Measurements from ENCODE around the gene POLG. TPM values are rescaled to one million over a fixed set of nuclear protein-coding genes. Genes with fewer than 3 reads are reported as not detected.
A peak's percentile ranks its signal among the peaks of the same experiment; 100 is the strongest.

The POLG gene
- total RNA-seq, 1 experiment from 2014 or later = 60.3 TPM

GRCh38 chr15:89368566-89369223 lies 34.1 kb upstream of the POLG start:
- H3K9me3 Mint-ChIP-seq = peaks cover 4 to 7% of the 10 kb centered on the region in 2 experiments; a peak in 3 of 5 replicates
- no peak overlapping the region for H2BK5ac ChIP-seq (ENCODE audit: insufficient read length, low read length)
- WGBS (ENCODE audit: extremely low coverage, insufficient read length, low lambda C conversion rate) = no CpG with 5 or more reads among the region's 34 CpGs
- no peak overlapping the region for H4K91ac ChIP-seq (ENCODE audit: insufficient read length, low read depth, low read length)
- H3K79me2 ChIP-seq (ENCODE audit: insufficient read depth, low read length) = no peaks in the 10 kb centered on the region
- peak overlapping the region; percentile 14 to 64; a peak in 2 of 5 replicates for H3K4me3 Mint-ChIP-seq
- no peak overlapping the region for H3K9ac ChIP-seq (ENCODE audit: extremely low read depth, insufficient read length, low read length)
- no peak overlapping the region for H2BK120ac ChIP-seq (ENCODE audit: low read depth, low read length, poor library complexity, severe bottlenecking)
- H3K79me1 ChIP-seq (ENCODE audit: insufficient read depth, low read depth, low read length, poor library complexity, severe bottlenecking) = no peaks in the 10 kb centered on the region
- no peak overlapping the region for H3K27ac ChIP-seq (ENCODE audit: insufficient read length, low read depth, low read length)
- no peak for TF ChIP-seq CTCF (conservative IDR thresholded peaks at IDR 0.05)
- H3K27me3 Mint-ChIP-seq (ENCODE audit: low read depth) = peaks cover 98% of the 10 kb centered on the region
- no peak overlapping the region for H2BK12ac ChIP-seq (ENCODE audit: insufficient read length, low read depth, low read length)
- no peaks in the 10 kb centered on the region for H4K20me1 ChIP-seq (ENCODE audit: control insufficient read depth, insufficient read depth, insufficient read length)
- H3K4ac ChIP-seq (ENCODE audit: low read depth, low read length) = no peak overlapping the region
- H2AK5ac ChIP-seq (ENCODE audit: insufficient read length, low read length) = no peak overlapping the region
- no peaks in the 10 kb centered on the region for H3K9me3 ChIP-seq (ENCODE audit: control insufficient read depth, low read depth, low read length)
- H3K4me1 Mint-ChIP-seq = peaks cover 14 to 35% of the 10 kb centered on the region in 2 experiments
- peak; percentile 73 for DNase-seq
- no peak overlapping the region for H4K8ac ChIP-seq (replicated peaks; ENCODE audit: insufficient read length, low read depth, low read length)
- no peaks in the 10 kb centered on the region for H3K23me2 ChIP-seq (ENCODE audit: insufficient read length, low read depth, low read length, poor library complexity, severe bottlenecking)
- no peak overlapping the region for H3K27ac Mint-ChIP-seq
- H4K5ac ChIP-seq (ENCODE audit: insufficient read length, low read depth, low read length) = no peak overlapping the region
- H3T11ph ChIP-seq (ENCODE audit: low read length) = no peak overlapping the region
- H2BK15ac ChIP-seq (ENCODE audit: low read depth, low read length) = no peak overlapping the region
- peaks cover 97% of the 10 kb centered on the region for H3K27me3 ChIP-seq (ENCODE audit: insufficient read depth, low read length)
- no peaks in the 10 kb centered on the region; the same call in 1 of the 2 replicates for H3K4me1 ChIP-seq (ENCODE audit: insufficient read depth, low read length)
- H3K4me2 ChIP-seq (ENCODE audit: insufficient read depth, insufficient read length, low read length) = no peak overlapping the region
- H3K18ac ChIP-seq (ENCODE audit: insufficient read length, low read depth, low read length) = no peak overlapping the region
- no peak overlapping the region for H3K23ac ChIP-seq (ENCODE audit: insufficient read length, low read depth, low read length)
- H2AFZ ChIP-seq (ENCODE audit: low read length) = no peak overlapping the region
- no peak overlapping the region for H3K14ac ChIP-seq (ENCODE audit: insufficient read depth, low read length)
- H3K36me3 Mint-ChIP-seq (ENCODE audit: insufficient read depth in 1 of 3, low read depth in 3 of 3) = no peaks in the 10 kb centered on the region
- no peak overlapping the region for H3K56ac ChIP-seq (ENCODE audit: insufficient read length, low read depth, low read length)
- H2BK20ac ChIP-seq (ENCODE audit: low read depth, low read length, poor library complexity, severe bottlenecking) = no peak overlapping the region
